HG03432 (cell line): Measurements from ENCODE around the gene TFCP2.

Source experiments
- ATAC-seq: cut with Tn5 transposase; IDR thresholded peaks from one replicate; pipeline ENCODE4 v1.9.1; 2021; ENCODE audit warnings: mild to moderate bottlenecking, moderate library complexity; ENCODE audit not compliant: unreplicated experiment

TFCP2 gene

GRCh38 chr12:51048661-51049251 is 124.2 kb downstream of the TFCP2 start:
- ATAC-seq = no peak

GRCh38 chr12:51047655-51048540 is 125.0 kb downstream of the TFCP2 start, which contains the start of gene LETMD1:
Gene LETMD1 (plus strand): TSS chr12:51048327. CDS start chr12:51048357, 30 bp downstream.
- ATAC-seq = peak; percentile 95
